ENCODE results near the gene PITPNM1. TPM values are rescaled to one million over a fixed set of nuclear protein-coding genes. Genes with fewer than 3 reads are reported as not detected.
"Not testable (repeated sequence)": the region's sequence is repeated elsewhere in the genome, so short reads cannot be mapped to it uniquely, and the experiment has no call there.

Gene PITPNM1
- total RNA-seq, 8 experiments from 2014 or later, result 21.4 to 64.4 (median 35.9) TPM

GRCh38 chr11:67489203-67489884, 15.8 kb downstream of the PITPNM1 start:
- 20 to 100% (median 95%) methylated on average over 1 to 8 of the region's 25 CpGs; no CpG with 5 or more reads in 5 of the 10 experiments for WGBS, 10 experiments
- Histone ChIP-seq H3K27ac (no peak overlapping the region), H3K4me3 (no peak overlapping the region), H3K4me1 (replicated peaks in 1 of 2) (peaks cover 0 to 3% of the 10 kb centered on the region in 2 donors)
- ATAC-seq (replicated peaks in 6 of 8), result no peak
- in situ Hi-C loops (cut with MboI; ENCODE audit: low pct_unique_long_range_greater_than_20kb in 2 of 9, low sequenced_read_pairs in 9 of 9, unreplicated experiment in 9 of 9), result loop anchor here in 1 of 9 experiments (25.0 kb wide), 1 partner anchor 102 kb away; the partner anchor contains the start of gene RAD9A

GRCh38 chr11:67486481-67487195, 18.5 kb downstream of the PITPNM1 start:
- Histone ChIP-seq H3K4me1 (replicated peaks in 1 of 2) (peaks cover 6 to 12% of the 10 kb centered on the region in 2 donors), H3K27ac (no peak overlapping the region), H3K4me3 (no peak overlapping the region)
- 64 to 100% (median 93%) methylated on average over 2 to 16 of the region's 20 CpGs; no CpG with 5 or more reads in 4 of the 10 experiments for WGBS, 10 experiments
- no peak for ATAC-seq (replicated peaks in 6 of 8)
- in situ Hi-C loops (cut with MboI; ENCODE audit: low pct_unique_long_range_greater_than_20kb in 2 of 9, low sequenced_read_pairs in 9 of 9, unreplicated experiment in 9 of 9), result loop anchor here in 1 of 9 experiments (25.0 kb wide), 1 partner anchor 99 kb away; the partner anchor contains the start of gene RAD9A

- H3K27ac ChIP-seq, result not testable (repeated sequence)
- in situ Hi-C loops (cut with MboI; ENCODE audit: low pct_unique_long_range_greater_than_20kb in 2 of 9, low sequenced_read_pairs in 9 of 9, unreplicated experiment in 9 of 9), result loop anchor here in 1 of 9 experiments (25.0 kb wide), 1 partner anchor 99 kb away; the partner anchor contains the start of gene RAD9A
These were observed 19.2 kb downstream of the PITPNM1 start for GRCh38 chr11:67485873-67486361.

GRCh38 chr11:67484847-67485311, 20.3 kb downstream of the PITPNM1 start:
- ATAC-seq (replicated peaks in 6 of 8), result no peak
- Histone ChIP-seq H3K4me3 (no peak overlapping the region), H3K27ac (no peak overlapping the region), H3K4me1 (replicated peaks in 1 of 2) (peaks cover 6 to 12% of the 10 kb centered on the region in 2 donors)
- 33 to 87% (median 68%) methylated on average over 1 to 9 of the region's 11 CpGs; no CpG with 5 or more reads in 2 of the 10 experiments for WGBS, 10 experiments
- in situ Hi-C loops (cut with MboI; ENCODE audit: low pct_unique_long_range_greater_than_20kb in 2 of 9, low sequenced_read_pairs in 9 of 9, unreplicated experiment in 9 of 9), result loop anchor here in 1 of 9 experiments (25.0 kb wide), 1 partner anchor 98 kb away; the partner anchor contains the start of gene RAD9A

More at GRCh38 chr11:67485873-67486361, 19.2 kb downstream of the PITPNM1 start:
- 90 to 100% (median 100%) methylated on average over 1 to 4 of the region's 7 CpGs; no CpG with 5 or more reads in 7 of the 10 experiments for WGBS, 10 experiments
- H3K4me3 ChIP-seq; ATAC-seq (replicated peaks in 6 of 8): not testable (repeated sequence)
- peaks cover 6 to 12% of the 10 kb centered on the region in 2 donors for H3K4me1 ChIP-seq (replicated peaks in 1 of 2)

- Histone ChIP-seq H3K4me1 (replicated peaks in 1 of 2) (peaks cover 6 to 12% of the 10 kb centered on the region in 2 donors), H3K4me3 (peak overlapping the region; percentile 44 to 65 (median 54)), H3K27ac (peak overlapping the region in 1 of 2 donors; percentile 94)
- in situ Hi-C loops (cut with MboI; ENCODE audit: low pct_unique_long_range_greater_than_20kb in 2 of 9, low sequenced_read_pairs in 9 of 9, unreplicated experiment in 9 of 9), result loop anchor here in 1 of 9 experiments (25.0 kb wide), 1 partner anchor 97 kb away; the partner anchor contains the start of gene RAD9A
- no peak for ATAC-seq (replicated peaks in 6 of 8)
- WGBS, 10 experiments, result 80 to 100% (median 92%) methylated on average over 1 to 9 of the region's 16 CpGs; no CpG with 5 or more reads in 4 of the 10 experiments
These were observed 21.1 kb downstream of the PITPNM1 start for GRCh38 chr11:67483831-67484665.

GRCh38 chr11:67482827-67483798, 22.1 kb downstream of the PITPNM1 start, which contains the start of gene AIP:
Gene AIP (plus strand): TSS chr11:67483026. CDS start chr11:67483159, 133 bp downstream.
- in situ Hi-C loops (cut with MboI; ENCODE audit: low pct_unique_long_range_greater_than_20kb in 2 of 9, low sequenced_read_pairs in 9 of 9, unreplicated experiment in 9 of 9), result loop anchor here in 1 of 9 experiments (25.0 kb wide), 1 partner anchor 96 kb away; the partner anchor contains the start of gene RAD9A
- 0 to 40% (median 8%) methylated on average over 1 to 15 of the region's 60 CpGs; no CpG with 5 or more reads in 2 of the 10 experiments for WGBS, 10 experiments
- Histone ChIP-seq H3K4me1 (replicated peaks in 1 of 2) (peaks cover 6 to 12% of the 10 kb centered on the region in 2 donors), H3K27ac (peak within 1 kb of the TSS; percentile 94), H3K4me3 (peak within 1 kb of the TSS; percentile 44 to 65 (median 54))
- peak; percentile 90 to 98 (median 92) for ATAC-seq (replicated peaks in 6 of 8)

- Histone ChIP-seq H3K4me1 (replicated peaks in 1 of 2) (peaks cover 6 to 12% of the 10 kb centered on the region in 2 donors), H3K27ac (no peak overlapping the region), H3K4me3 (peak overlapping the region; percentile 44 to 65 (median 54))
- peak in 3 of 8 experiments; percentile 13 to 26 (median 19) for ATAC-seq (replicated peaks in 6 of 8)
- WGBS, 10 experiments, result 11 to 75% (median 44%) methylated on average over 5 to 18 of the region's 19 CpGs
- in situ Hi-C loops (cut with MboI; ENCODE audit: low pct_unique_long_range_greater_than_20kb in 2 of 9, low sequenced_read_pairs in 9 of 9, unreplicated experiment in 9 of 9), result loop anchor here in 1 of 9 experiments (25.0 kb wide), 1 partner anchor 95 kb away; the partner anchor contains the start of gene RAD9A
These were observed 22.8 kb downstream of the PITPNM1 start for GRCh38 chr11:67482275-67482826.

- in situ Hi-C loops (cut with MboI; ENCODE audit: low pct_unique_long_range_greater_than_20kb in 2 of 9, low sequenced_read_pairs in 9 of 9, unreplicated experiment in 9 of 9), result loop anchor here in 1 of 9 experiments (25.0 kb wide), 1 partner anchor 90 kb away; the partner anchor contains the start of gene RAD9A
- not testable (repeated sequence) for H3K4me3 ChIP-seq; H3K27ac ChIP-seq; H3K4me1 ChIP-seq (replicated peaks in 1 of 2); ATAC-seq (replicated peaks in 6 of 8)
- 56 to 100% (median 90%) methylated on average over 1 to 5 of the region's 16 CpGs for WGBS, 10 experiments
These were observed 27.7 kb downstream of the PITPNM1 start for GRCh38 chr11:67477344-67478050.

GRCh38 chr11:67476692-67477091, 28.5 kb downstream of the PITPNM1 start:
- not testable (repeated sequence) for H3K4me3 ChIP-seq; H3K4me1 ChIP-seq (replicated peaks in 1 of 2); H3K27ac ChIP-seq; ATAC-seq (replicated peaks in 6 of 8)
- 21 to 100% (median 85%) methylated on average over 2 to 9 of the region's 10 CpGs; no CpG with 5 or more reads in 2 of the 10 experiments for WGBS, 10 experiments
- in situ Hi-C loops (cut with MboI; ENCODE audit: low pct_unique_long_range_greater_than_20kb in 2 of 9, low sequenced_read_pairs in 9 of 9, unreplicated experiment in 9 of 9), result loop anchor here in 1 of 9 experiments (25.0 kb wide), 1 partner anchor 89 kb away; the partner anchor contains the start of gene RAD9A

- ATAC-seq (replicated peaks in 6 of 8), result no peak
- in situ Hi-C loops (cut with MboI; ENCODE audit: low pct_unique_long_range_greater_than_20kb in 2 of 9, low sequenced_read_pairs in 9 of 9, unreplicated experiment in 9 of 9), result no loop called here
- 0 to 86% (median 49%) methylated on average over 1 to 2 of the region's 7 CpGs; no CpG with 5 or more reads in 4 of the 10 experiments for WGBS, 10 experiments
- Histone ChIP-seq H3K4me1 (replicated peaks in 1 of 2) (peaks cover 7 to 10% of the 10 kb centered on the region in 2 donors), H3K27ac (no peak overlapping the region), H3K4me3 (no peak overlapping the region)
These were observed 32.3 kb downstream of the PITPNM1 start for GRCh38 chr11:67472882-67473281.

Measured in motor neuron (in vitro differentiated cells).